ENCODE data around the gene LMNTD2. TPM values are rescaled to one million over a fixed set of nuclear protein-coding genes. Genes with fewer than 3 reads are reported as not detected.

Gene LMNTD2
- total RNA-seq, 1 donor from 2014 or later = 1.9 TPM

- DNase-seq (ENCODE audit: low read depth) = peak; percentile 18
- peaks cover 5% of the 10 kb centered on the region for H3K36me3 ChIP-seq (ENCODE audit: control insufficient read depth, insufficient read depth, low read length)
- TF ChIP-seq CTCF (IDR thresholded peaks at IDR 0.05; ENCODE audit: insufficient read depth, low read length, poor library complexity, severe bottlenecking) = no peak
- H3K4me3 ChIP-seq (ENCODE audit: low read depth, low read length) = no peak overlapping the region
- H3K27me3 ChIP-seq (ENCODE audit: control insufficient read depth, insufficient read depth, low read length) = no peaks in the 10 kb centered on the region
Measured at GRCh38 chr11:606245-606644, 45.7 kb upstream of the LMNTD2 start.

- TF ChIP-seq CTCF (IDR thresholded peaks at IDR 0.05; ENCODE audit: insufficient read depth, low read length, poor library complexity, severe bottlenecking) = no peak
- Histone ChIP-seq H3K27me3 (ENCODE audit: control insufficient read depth, insufficient read depth, low read length) (no peaks in the 10 kb centered on the region), H3K4me3 (ENCODE audit: low read depth, low read length) (no peak overlapping the region), H3K36me3 (ENCODE audit: control insufficient read depth, insufficient read depth, low read length) (peaks cover 4% of the 10 kb centered on the region)
- DNase-seq (ENCODE audit: low read depth) = no peak
Measured at GRCh38 chr11:605286-606129, 45.0 kb upstream of the LMNTD2 start.

- TF ChIP-seq CTCF (IDR thresholded peaks at IDR 0.05; ENCODE audit: insufficient read depth, low read length, poor library complexity, severe bottlenecking) = no peak
- Histone ChIP-seq H3K36me3 (ENCODE audit: control insufficient read depth, insufficient read depth, low read length) (peaks cover 3% of the 10 kb centered on the region), H3K27me3 (ENCODE audit: control insufficient read depth, insufficient read depth, low read length) (no peaks in the 10 kb centered on the region), H3K4me3 (ENCODE audit: low read depth, low read length) (no peak overlapping the region)
- DNase-seq (ENCODE audit: low read depth) = no peak
Measured at GRCh38 chr11:603154-603553, 42.6 kb upstream of the LMNTD2 start.

- Histone ChIP-seq H3K27me3 (ENCODE audit: control insufficient read depth, insufficient read depth, low read length) (no peaks in the 10 kb centered on the region), H3K4me3 (ENCODE audit: low read depth, low read length) (no peak overlapping the region), H3K36me3 (ENCODE audit: control insufficient read depth, insufficient read depth, low read length) (peaks cover 6% of the 10 kb centered on the region)
- no peak for TF ChIP-seq CTCF (IDR thresholded peaks at IDR 0.05; ENCODE audit: insufficient read depth, low read length, poor library complexity, severe bottlenecking)
- DNase-seq (ENCODE audit: low read depth) = no peak
Measured at GRCh38 chr11:601573-602245, 41.2 kb upstream of the LMNTD2 start.

GRCh38 chr11:598005-598680 is 37.6 kb upstream of the LMNTD2 start:
- Histone ChIP-seq H3K4me3 (ENCODE audit: low read depth, low read length) (no peak overlapping the region), H3K36me3 (ENCODE audit: control insufficient read depth, insufficient read depth, low read length) (peaks cover 3% of the 10 kb centered on the region), H3K27me3 (ENCODE audit: control insufficient read depth, insufficient read depth, low read length) (no peaks in the 10 kb centered on the region)
- no peak for TF ChIP-seq CTCF (IDR thresholded peaks at IDR 0.05; ENCODE audit: insufficient read depth, low read length, poor library complexity, severe bottlenecking)
- DNase-seq (ENCODE audit: low read depth) = no peak
